Central memory CD4-positive, alpha-beta T cell (primary cell): ENCODE measurements around the gene HNMT.
"Not testable (repeated sequence)": the region's sequence is repeated elsewhere in the genome, so short reads cannot be mapped to it uniquely, and the experiment has no call there.

ENCODE experiments used
- DNase-seq: peaks from one replicate; pipeline ENCODE4 v3.0.0; 2022

HNMT gene

GRCh38 chr2:137976274-137976673, 12.0 kb downstream of the HNMT start:
- DNase-seq = no peak

GRCh38 chr2:137977790-137978189, 13.5 kb downstream of the HNMT start:
- no peak for DNase-seq

GRCh38 chr2:137980459-137980858, 16.2 kb downstream of the HNMT start:
- no peak for DNase-seq

- no peak for DNase-seq
Measured at GRCh38 chr2:137981112-137981656, 16.9 kb downstream of the HNMT start.

- no peak for DNase-seq
Measured at GRCh38 chr2:137983581-137983980, 19.3 kb downstream of the HNMT start.

GRCh38 chr2:137986268-137986667, 22.0 kb downstream of the HNMT start:
- DNase-seq = no peak

GRCh38 chr2:137987011-137987410, 22.7 kb downstream of the HNMT start:
- no peak for DNase-seq

- DNase-seq = no peak
Measured at GRCh38 chr2:137991078-137991477, 26.8 kb downstream of the HNMT start.

GRCh38 chr2:137992039-137992646, 27.9 kb downstream of the HNMT start:
- DNase-seq = no peak

- DNase-seq = not testable (repeated sequence)
Measured at GRCh38 chr2:137993715-137994476, 29.6 kb downstream of the HNMT start.

- DNase-seq = not testable (repeated sequence)
Measured at GRCh38 chr2:137995368-137995767, 31.1 kb downstream of the HNMT start.

- DNase-seq = not testable (repeated sequence)
Measured at GRCh38 chr2:137996158-137996557, 31.9 kb downstream of the HNMT start.

GRCh38 chr2:137997733-137998132, 33.5 kb downstream of the HNMT start:
- no peak for DNase-seq

GRCh38 chr2:137998503-137998902, 34.2 kb downstream of the HNMT start:
- DNase-seq = no peak

GRCh38 chr2:137999273-137999672, 35.0 kb downstream of the HNMT start:
- DNase-seq = no peak

GRCh38 chr2:138000009-138000408, 35.7 kb downstream of the HNMT start:
- DNase-seq = no peak

GRCh38 chr2:138000796-138001195, 36.5 kb downstream of the HNMT start:
- DNase-seq = no peak

GRCh38 chr2:138003411-138003810, 39.1 kb downstream of the HNMT start:
- DNase-seq = no peak

- DNase-seq = no peak
Measured at GRCh38 chr2:138007431-138007830, 43.2 kb downstream of the HNMT start.

- DNase-seq = no peak
Measured at GRCh38 chr2:138009622-138010021, 45.3 kb downstream of the HNMT start.

GRCh38 chr2:138010890-138011289, 46.6 kb downstream of the HNMT start:
- no peak for DNase-seq

GRCh38 chr2:138012082-138012481, 47.8 kb downstream of the HNMT start:
- DNase-seq = no peak

- no peak for DNase-seq
Measured at GRCh38 chr2:138012968-138013367, 48.7 kb downstream of the HNMT start.

- DNase-seq = no peak
Measured at GRCh38 chr2:138013639-138014038, 49.4 kb downstream of the HNMT start.
